HEK293 (cell line): ENCODE measurements around the gene DSG3.

ENCODE experiments used
- CTCF ChIA-PET: fragments of 350-600 bp; formaldehyde crosslinking; extraction: SDS; loops from one replicate; lab custom pipeline; 2021; ENCODE audit warnings: antibody characterized with exemption; lab: Yijun Ruan, JAX
- POLR2A ChIA-PET: fragments of 300-600 bp; formaldehyde crosslinking; extraction: SDS; loops from one replicate; lab custom pipeline; 2020; ENCODE audit warnings: antibody characterized with exemption, inconsistent platforms; lab: Yijun Ruan, JAX
- H3K27ac ChIP-seq: fragments of 200-500 bp; sonication (Bioruptor generic); 2 replicates; pipeline ENCODE4 v1.5.1; 2014; ENCODE audit warnings: low read depth, low read length, control low read depth, inconsistent platforms; ENCODE audit errors: extremely low read depth
- H3K36me3 ChIP-seq, 2 experiments: fragments of 200-500 bp in 1 of 2; sonication (Bioruptor generic) in 1 of 2; 1 replicate in 1 of 2; 2 replicates in 1 of 2; pipeline ENCODE4 v1.5.1; 2014 to 2017; ENCODE audit warnings: inconsistent platforms in 2 of 2, low read length in 2 of 2; ENCODE audit not compliant: control insufficient read depth in 2 of 2, insufficient read depth in 1 of 2
- H3K4me1 ChIP-seq: fragments of 200-500 bp; sonication (Bioruptor generic); 2 replicates; pipeline ENCODE4 v1.5.1; 2014; ENCODE audit warnings: mild to moderate bottlenecking, low read length, inconsistent platforms; ENCODE audit not compliant: control insufficient read depth, insufficient read depth
- H3K4me3 ChIP-seq: 2 replicates; pipeline ENCODE4 v1.5.1; 2011; ENCODE audit warnings: low read depth, mild to moderate bottlenecking, control low read depth, low read length, moderate library complexity
- H3K9me3 ChIP-seq: fragments of 200-500 bp; sonication (Bioruptor generic); 2 replicates; pipeline ENCODE4 v1.5.1; 2014; ENCODE audit warnings: low read depth, low read length, inconsistent platforms; ENCODE audit not compliant: control insufficient read depth, insufficient read depth
- GFI1B ChIP-seq: fragments of 450-650 bp; formaldehyde crosslinking; IDR thresholded peaks from 2 replicates; pipeline ENCODE4 v1.5.1; 2016; ENCODE audit warnings: missing biosample characterization, missing genetic modification characterization
- HOXC10 ChIP-seq: sonication (generic); formaldehyde crosslinking; IDR thresholded peaks from 2 replicates; pipeline ENCODE4 v1.8.1; 2023; ENCODE audit warnings: mild to moderate bottlenecking, missing genetic modification reagents
- KLF16 ChIP-seq: fragments of 450-650 bp; formaldehyde crosslinking; IDR thresholded peaks from 2 replicates; pipeline ENCODE4 v1.5.1; 2017; ENCODE audit warnings: missing biosample characterization, missing genetic modification characterization
- RBAK ChIP-seq: fragments of 450-650 bp; formaldehyde crosslinking; IDR thresholded peaks from 2 replicates; pipeline ENCODE4 v1.5.1; 2016; ENCODE audit warnings: missing biosample characterization, missing genetic modification characterization
- SP3 ChIP-seq: fragments of 450-650 bp; formaldehyde crosslinking; IDR thresholded peaks from 2 replicates; pipeline ENCODE4 v1.5.1; 2016; ENCODE audit warnings: missing biosample characterization, missing genetic modification characterization
- ZFP3 ChIP-seq: fragments of 450-650 bp; formaldehyde crosslinking; IDR thresholded peaks from 2 replicates; pipeline ENCODE4 v1.5.1; 2016; ENCODE audit warnings: low read depth, missing biosample characterization, missing genetic modification characterization
- ZNF211 ChIP-seq: fragments of 450-650 bp; formaldehyde crosslinking; IDR thresholded peaks from 2 replicates; pipeline ENCODE4 v1.5.1; 2016; ENCODE audit warnings: low read depth, missing biosample characterization, missing genetic modification characterization
- ZNF221 ChIP-seq: fragments of 450-650 bp; formaldehyde crosslinking; IDR thresholded peaks from 2 replicates; pipeline ENCODE4 v1.5.1; 2017; ENCODE audit warnings: missing biosample characterization, missing genetic modification characterization, borderline replicate concordance
- ZNF311 ChIP-seq: fragments of 450-650 bp; formaldehyde crosslinking; IDR thresholded peaks from 2 replicates; pipeline ENCODE4 v1.5.1; 2017; ENCODE audit warnings: missing biosample characterization, missing genetic modification characterization, borderline replicate concordance
- ZNF513 ChIP-seq: fragments of 450-650 bp; IDR thresholded peaks from 2 replicates; pipeline ENCODE4 v1.5.1; 2018; ENCODE audit warnings: missing biosample characterization, missing genetic modification characterization
- ZNF555 ChIP-seq: fragments of 450-650 bp; formaldehyde crosslinking; conservative IDR thresholded peaks from 2 replicates; pipeline ENCODE4 v1.5.1; 2017; ENCODE audit warnings: missing biosample characterization, mild to moderate bottlenecking, missing genetic modification characterization, inconsistent platforms
- ZNF629 ChIP-seq: fragments of 450-650 bp; formaldehyde crosslinking; IDR thresholded peaks from 2 replicates; pipeline ENCODE4 v1.5.1; 2017; ENCODE audit warnings: missing biosample characterization, missing genetic modification characterization
- ZNF692 ChIP-seq: fragments of 450-650 bp; formaldehyde crosslinking; IDR thresholded peaks from 2 replicates; pipeline ENCODE4 v1.5.1; 2016; ENCODE audit warnings: missing biosample characterization, missing genetic modification characterization
- ZSCAN16 ChIP-seq: fragments of 450-650 bp; formaldehyde crosslinking; IDR thresholded peaks from 2 replicates; pipeline ENCODE4 v1.5.1; 2016; ENCODE audit warnings: missing biosample characterization, missing genetic modification characterization
- ZSCAN18 ChIP-seq: fragments of 450-650 bp; formaldehyde crosslinking; IDR thresholded peaks from 2 replicates; pipeline ENCODE4 v1.5.1; 2016; ENCODE audit warnings: missing biosample characterization, missing genetic modification characterization
- TF ChIP-seq, protein P1 (sequence below): fragments of 450-650 bp; formaldehyde crosslinking; IDR thresholded peaks from 2 replicates; pipeline ENCODE4 v1.5.1; 2016; ENCODE audit warnings: missing biosample characterization, missing genetic modification characterization
- TF ChIP-seq, protein P2 (sequence below): IDR thresholded peaks from 2 replicates; pipeline ENCODE4 v1.6.1; 2011; ENCODE audit warnings: mild to moderate bottlenecking, low read depth, low read length, borderline replicate concordance
- TF ChIP-seq, protein P3 (sequence below): fragments of 450-650 bp; formaldehyde crosslinking; IDR thresholded peaks from 2 replicates; pipeline ENCODE4 v1.5.1; 2016; ENCODE audit warnings: missing biosample characterization, missing genetic modification characterization, low read depth
- TF ChIP-seq, protein P4 (sequence below): fragments of 450-650 bp; formaldehyde crosslinking; IDR thresholded peaks from 2 replicates; pipeline ENCODE4 v1.5.1; 2016; ENCODE audit warnings: missing biosample characterization, missing genetic modification characterization

The DSG3 gene

DNA sequence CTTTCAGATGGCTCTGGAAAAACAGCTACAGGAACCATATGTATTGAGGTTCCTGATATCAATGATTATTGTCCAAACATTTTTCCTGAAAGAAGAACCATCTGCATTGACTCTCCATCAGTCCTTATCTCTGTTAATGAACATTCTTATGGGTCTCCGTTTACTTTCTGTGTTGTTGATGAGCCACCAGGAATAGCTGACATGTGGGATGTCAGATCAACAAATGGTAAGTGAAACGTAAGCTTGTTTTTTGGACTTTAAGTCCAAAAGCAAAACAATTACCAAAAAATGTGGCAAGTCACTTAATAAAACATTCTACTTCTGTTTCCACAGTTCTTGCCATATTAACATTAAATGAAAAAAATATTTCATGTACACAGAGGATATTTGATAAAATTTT lies 44.1 kb upstream of the DSG3 start:
- ChIA-PET CTCF (interaction anchor here (2.3 kb wide), 1 partner anchor 21 kb away, joined by 6 read pairs; no protein-coding TSS in a partner anchor), POLR2A (no interaction called here)
- no peak overlapping the region for H3K4me3 ChIP-seq
- no peaks in the 10 kb centered on the region for H3K4me1 ChIP-seq
- no peaks in the 10 kb centered on the region for H3K36me3 ChIP-seq
- H3K9me3 ChIP-seq, result no peaks in the 10 kb centered on the region
- H3K27ac ChIP-seq, result no peak overlapping the region
- TF ChIP-seq HOXC10 (CRISPR knock-in tag) (no peak), ZNF211 (tag by site-specific recombination) (no peak), KLF16 (tag by site-specific recombination) (no peak), ZSCAN16 (tag by site-specific recombination) (no peak), RBAK (tag by site-specific recombination) (no peak)
- TF ChIP-seq, protein P1, sequence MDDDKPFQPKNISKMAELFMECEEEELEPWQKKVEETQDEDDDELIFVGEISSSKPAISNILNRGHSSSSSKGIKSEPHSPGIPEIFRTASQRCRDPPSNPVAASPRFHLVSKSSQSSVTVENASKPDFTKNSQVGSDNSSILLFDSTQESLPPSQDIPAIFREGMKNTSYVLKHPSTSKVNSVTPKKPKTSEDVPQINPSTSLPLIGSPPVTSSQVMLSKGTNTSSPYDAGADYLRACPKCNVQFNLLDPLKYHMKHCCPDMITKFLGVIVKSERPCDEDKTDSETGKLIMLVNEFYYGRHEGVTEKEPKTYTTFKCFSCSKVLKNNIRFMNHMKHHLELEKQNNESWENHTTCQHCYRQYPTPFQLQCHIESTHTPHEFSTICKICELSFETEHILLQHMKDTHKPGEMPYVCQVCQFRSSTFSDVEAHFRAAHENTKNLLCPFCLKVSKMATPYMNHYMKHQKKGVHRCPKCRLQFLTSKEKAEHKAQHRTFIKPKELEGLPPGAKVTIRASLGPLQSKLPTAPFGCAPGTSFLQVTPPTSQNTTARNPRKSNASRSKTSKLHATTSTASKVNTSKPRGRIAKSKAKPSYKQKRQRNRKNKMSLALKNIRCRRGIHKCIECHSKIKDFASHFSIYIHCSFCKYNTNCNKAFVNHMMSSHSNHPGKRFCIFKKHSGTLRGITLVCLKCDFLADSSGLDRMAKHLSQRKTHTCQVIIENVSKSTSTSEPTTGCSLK (tag by site-specific recombination), result no peak

GRCh38 chr18:31407649-31408048 lies 39.9 kb upstream of the DSG3 start:
- Histone ChIP-seq H3K4me1 (no peaks in the 10 kb centered on the region), H3K36me3 (no peaks in the 10 kb centered on the region), H3K4me3 (no peak overlapping the region), H3K27ac (no peak overlapping the region), H3K9me3 (no peaks in the 10 kb centered on the region)
- TF ChIP-seq SP3 (tag by site-specific recombination) (no peak), ZFP3 (tag by site-specific recombination) (no peak), ZNF311 (tag by site-specific recombination) (no peak)
- TF ChIP-seq, protein P2, sequence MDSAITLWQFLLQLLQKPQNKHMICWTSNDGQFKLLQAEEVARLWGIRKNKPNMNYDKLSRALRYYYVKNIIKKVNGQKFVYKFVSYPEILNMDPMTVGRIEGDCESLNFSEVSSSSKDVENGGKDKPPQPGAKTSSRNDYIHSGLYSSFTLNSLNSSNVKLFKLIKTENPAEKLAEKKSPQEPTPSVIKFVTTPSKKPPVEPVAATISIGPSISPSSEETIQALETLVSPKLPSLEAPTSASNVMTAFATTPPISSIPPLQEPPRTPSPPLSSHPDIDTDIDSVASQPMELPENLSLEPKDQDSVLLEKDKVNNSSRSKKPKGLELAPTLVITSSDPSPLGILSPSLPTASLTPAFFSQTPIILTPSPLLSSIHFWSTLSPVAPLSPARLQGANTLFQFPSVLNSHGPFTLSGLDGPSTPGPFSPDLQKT, result no peak
- POLR2A ChIA-PET, result no interaction called here
- CTCF ChIA-PET, result interaction anchor here (2.3 kb wide), 1 partner anchor 16 kb away, joined by 14 read pairs; no protein-coding TSS in a partner anchor

DNA sequence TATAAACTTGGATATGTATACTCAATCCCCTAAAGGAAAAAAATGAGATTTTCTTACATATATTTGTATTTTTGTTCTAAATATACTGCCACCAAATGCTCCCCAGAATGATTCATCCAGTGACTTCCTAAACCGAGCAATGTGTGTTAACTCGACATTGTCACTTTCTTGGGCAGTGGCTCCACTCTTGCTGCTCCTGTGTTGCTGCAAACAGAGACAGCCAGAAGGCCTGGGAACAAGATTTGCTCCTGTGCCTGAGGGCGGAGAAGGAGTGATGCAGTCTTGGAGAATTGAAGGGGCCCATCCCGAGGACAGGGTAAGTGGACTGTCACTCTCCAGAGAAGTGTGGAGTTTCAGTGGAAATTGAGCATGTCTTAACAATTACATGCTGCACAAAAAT lies 38.3 kb upstream of the DSG3 start:
- ChIA-PET CTCF (interaction anchor here (2.3 kb wide), 1 partner anchor 15 kb away, joined by 14 read pairs; no protein-coding TSS in a partner anchor), POLR2A (no interaction called here)
- no peaks in the 10 kb centered on the region for H3K9me3 ChIP-seq
- H3K4me1 ChIP-seq, result no peaks in the 10 kb centered on the region
- H3K4me3 ChIP-seq, result no peak overlapping the region
- H3K36me3 ChIP-seq, result no peaks in the 10 kb centered on the region
- H3K27ac ChIP-seq, result no peak overlapping the region
- TF ChIP-seq GFI1B (tag by site-specific recombination) (no peak), ZNF629 (tag by site-specific recombination) (no peak), ZNF221 (tag by site-specific recombination) (no peak), ZNF692 (tag by site-specific recombination) (no peak), ZNF555 (no peak), ZNF513 (no peak), ZSCAN18 (tag by site-specific recombination) (no peak)
- TF ChIP-seq, protein P3, sequence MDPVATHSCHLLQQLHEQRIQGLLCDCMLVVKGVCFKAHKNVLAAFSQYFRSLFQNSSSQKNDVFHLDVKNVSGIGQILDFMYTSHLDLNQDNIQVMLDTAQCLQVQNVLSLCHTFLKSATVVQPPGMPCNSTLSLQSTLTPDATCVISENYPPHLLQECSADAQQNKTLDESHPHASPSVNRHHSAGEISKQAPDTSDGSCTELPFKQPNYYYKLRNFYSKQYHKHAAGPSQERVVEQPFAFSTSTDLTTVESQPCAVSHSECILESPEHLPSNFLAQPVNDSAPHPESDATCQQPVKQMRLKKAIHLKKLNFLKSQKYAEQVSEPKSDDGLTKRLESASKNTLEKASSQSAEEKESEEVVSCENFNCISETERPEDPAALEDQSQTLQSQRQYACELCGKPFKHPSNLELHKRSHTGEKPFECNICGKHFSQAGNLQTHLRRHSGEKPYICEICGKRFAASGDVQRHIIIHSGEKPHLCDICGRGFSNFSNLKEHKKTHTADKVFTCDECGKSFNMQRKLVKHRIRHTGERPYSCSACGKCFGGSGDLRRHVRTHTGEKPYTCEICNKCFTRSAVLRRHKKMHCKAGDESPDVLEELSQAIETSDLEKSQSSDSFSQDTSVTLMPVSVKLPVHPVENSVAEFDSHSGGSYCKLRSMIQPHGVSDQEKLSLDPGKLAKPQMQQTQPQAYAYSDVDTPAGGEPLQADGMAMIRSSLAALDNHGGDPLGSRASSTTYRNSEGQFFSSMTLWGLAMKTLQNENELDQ, result no peak
- TF ChIP-seq, protein P4, sequence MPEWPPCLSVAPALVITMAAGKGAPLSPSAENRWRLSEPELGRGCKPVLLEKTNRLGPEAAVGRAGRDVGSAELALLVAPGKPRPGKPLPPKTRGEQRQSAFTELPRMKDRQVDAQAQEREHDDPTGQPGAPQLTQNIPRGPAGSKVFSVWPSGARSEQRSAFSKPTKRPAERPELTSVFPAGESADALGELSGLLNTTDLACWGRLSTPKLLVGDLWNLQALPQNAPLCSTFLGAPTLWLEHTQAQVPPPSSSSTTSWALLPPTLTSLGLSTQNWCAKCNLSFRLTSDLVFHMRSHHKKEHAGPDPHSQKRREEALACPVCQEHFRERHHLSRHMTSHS (tag by site-specific recombination), result no peak
